Ovary (tissue), 3 donors: ENCODE measurements around the gene CYB5B.

ENCODE experiments used
- CTCF ChIP-seq, 3 donors: fragments of 450-650 bp in 2 of 3; fragments of 200-600 bp in 1 of 3; IDR thresholded peaks; one replicate each; pipeline versions ENCODE4 v1.5.1 to v1.8.0; 2016 to 2022; ENCODE audit warnings: antibody characterized with exemption in 3 of 3, mild to moderate bottlenecking in 1 of 3
- POLR2A ChIP-seq: fragments of 450-650 bp; IDR thresholded peaks from one replicate; pipeline ENCODE4 v1.6.1; 2017; ENCODE audit warnings: antibody characterized with exemption, mild to moderate bottlenecking, moderate library complexity
- donor health status: DM: no; HTN: no; CAD: no.

GRCh38 chr16:69423189-69423588 lies 1.2 kb upstream of the CYB5B start:
- no peak for TF ChIP-seq CTCF (IDR thresholded peaks at IDR 0.05)
- TF ChIP-seq POLR2A = no peak
